Measurements from ENCODE around the gene TUBGCP6.

DNA sequence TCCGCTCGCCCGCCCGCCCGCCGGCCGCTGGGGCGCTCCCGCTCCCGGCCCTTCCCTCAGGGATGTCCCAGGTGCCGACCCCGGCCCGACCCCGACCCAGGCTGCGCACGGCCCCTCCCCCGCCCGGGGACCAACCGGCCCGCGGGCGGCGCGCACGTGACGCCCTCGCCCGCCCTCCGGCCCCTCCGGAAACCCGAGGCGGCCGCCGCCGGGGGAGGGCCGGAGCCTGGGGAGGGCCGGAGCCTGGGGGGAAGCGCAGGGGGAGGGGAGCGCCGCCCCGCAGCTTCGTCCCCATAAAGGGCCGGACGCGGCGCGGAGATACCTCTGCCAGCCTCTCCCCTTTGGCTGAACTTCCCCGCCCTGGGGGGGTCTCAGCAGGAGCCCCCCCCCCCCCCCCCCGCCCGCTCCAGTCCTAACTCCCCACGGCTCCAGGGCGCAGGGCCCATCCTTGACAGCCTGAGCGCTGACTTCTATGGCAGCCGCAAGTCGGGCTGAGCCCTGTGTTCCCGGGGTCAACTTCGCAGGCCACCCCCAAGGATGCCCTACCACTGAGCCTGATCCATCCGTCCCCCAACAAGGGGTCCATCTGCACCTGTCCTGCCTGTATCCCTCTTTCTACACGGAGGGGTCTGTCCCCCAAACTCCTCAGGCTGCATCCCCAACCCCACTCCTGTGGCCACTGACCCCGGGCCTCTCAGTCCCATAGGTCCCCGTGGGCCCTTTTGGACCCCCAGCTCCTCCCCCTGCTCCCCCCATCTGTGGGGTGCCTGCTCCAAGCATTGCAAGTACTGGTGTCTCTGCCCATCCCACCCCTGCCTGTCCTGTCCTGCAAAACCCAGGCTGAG, 17.0 kb upstream of the TUBGCP6 start, which contains the start of gene MAPK12:
- TF ChIP-seq GATA3 (IDR thresholded peaks at IDR 0.05; ENCODE audit: low read depth, low read length) = no peak
- no peak for TF ChIP-seq GATA2 (IDR thresholded peaks at IDR 0.05; ENCODE audit: low read depth, low read length)
